SK-N-SH (cell line): ENCODE measurements around the gene GUCA2B. TPM values are rescaled to one million over a fixed set of nuclear protein-coding genes. Genes with fewer than 3 reads are reported as not detected.

Source experiments
- CTCF ChIA-PET: fragments of 300-600, 350-600 bp; formaldehyde crosslinking; extraction: SDS; loops from one replicate; lab custom pipeline; 2021; lab: Yijun Ruan, JAX
- POLR2A ChIA-PET: fragments of 350-600 bp; sonication (Branson Sonifier 250); formaldehyde crosslinking; extraction: SDS; loops from one replicate; lab custom pipeline; 2020; ENCODE audit warnings: antibody characterized with exemption, inconsistent platforms; lab: Yijun Ruan, JAX
- DNase-seq: peaks from one replicate; pipeline ENCODE4 v3.0.0; 2012
- H2AFZ ChIP-seq: fragments of 200-600 bp; sonication (generic); 2 replicates; pipeline ENCODE4 v1.8.1; 2016; ENCODE audit warnings: antibody characterized with exemption, mild to moderate bottlenecking, low read depth
- H3F3A ChIP-seq: fragments of 200-600 bp; sonication (generic); replicated peaks from 2 replicates; pipeline ENCODE3; 2016; ENCODE audit warnings: antibody characterized with exemption, mild to moderate bottlenecking; ENCODE audit not compliant: insufficient read depth
- H3K27ac ChIP-seq, 2 experiments: fragments of 200-500 bp in 1 of 2; fragments of 200-600 bp in 1 of 2; sonication (Bioruptor generic) in 1 of 2; sonication (generic), shearing (Covaris generic) in 1 of 2; 2 replicates each; pipeline versions ENCODE4 v1.5.1 to v1.6.1; 2014 to 2016; ENCODE audit warnings: low read depth in 2 of 2, inconsistent platforms in 1 of 2, low read length in 1 of 2, mild to moderate bottlenecking in 1 of 2, mixed read lengths in 1 of 2
- H3K27me3 ChIP-seq: fragments of 200-600 bp; sonication (generic), shearing (Covaris generic); 2 replicates; pipeline ENCODE4 v1.6.1; 2016; ENCODE audit warnings: mixed run types; ENCODE audit not compliant: insufficient read depth
- H3K36me3 ChIP-seq, 2 experiments: fragments of 200-500 bp in 1 of 2; fragments of 200-600 bp in 1 of 2; sonication (Bioruptor generic) in 1 of 2; sonication (generic) in 1 of 2; replicated peaks in 1 of 2; 2 replicates each; pipeline versions ENCODE3 to v1.5.1; 2014 to 2016; ENCODE audit warnings: low read length in 1 of 2, mild to moderate bottlenecking in 1 of 2; ENCODE audit not compliant: insufficient read depth in 2 of 2, control insufficient read depth in 1 of 2
- H3K4me1 ChIP-seq, 2 experiments: fragments of 200-500 bp in 1 of 2; fragments of 200-600 bp in 1 of 2; sonication (Bioruptor generic) in 1 of 2; sonication (generic), shearing (Covaris generic) in 1 of 2; 2 replicates each; pipeline versions ENCODE4 v1.5.1 to v1.6.1; 2014 to 2016; ENCODE audit warnings: low read depth in 1 of 2, low read length in 1 of 2, mixed run types in 1 of 2; ENCODE audit not compliant: insufficient read depth in 2 of 2, control insufficient read depth in 1 of 2
- H3K4me2 ChIP-seq: fragments of 200-600 bp; sonication (generic), shearing (Covaris generic); 2 replicates; pipeline ENCODE4 v1.6.1; 2017; ENCODE audit warnings: mixed run types
- H3K4me3 ChIP-seq, 2 experiments: fragments of 200-500 bp in 1 of 2; fragments of 200-600 bp in 1 of 2; sonication (Bioruptor generic) in 1 of 2; sonication (generic), shearing (Covaris generic) in 1 of 2; 2 replicates each; pipeline versions ENCODE4 v1.5.1 to v1.8.1; 2014 to 2016; ENCODE audit warnings: low read depth in 2 of 2, inconsistent platforms in 1 of 2, low read length in 1 of 2, mild to moderate bottlenecking in 1 of 2, mixed read lengths in 1 of 2, moderate library complexity in 1 of 2
- H3K79me2 ChIP-seq: fragments of 200-600 bp; sonication (generic); 2 replicates; pipeline ENCODE4 v1.8.1; 2017; ENCODE audit warnings: mild to moderate bottlenecking; ENCODE audit not compliant: insufficient read depth
- H3K9ac ChIP-seq: fragments of 200-600 bp; sonication (generic); 2 replicates; pipeline ENCODE4 v1.6.1; 2017; ENCODE audit warnings: mixed run types
- H3K9me2 ChIP-seq: fragments of 200-600 bp; sonication (generic); 2 replicates; pipeline ENCODE4 v1.6.1; 2017; ENCODE audit warnings: mixed run types
- H3K9me3 ChIP-seq: fragments of 200-600 bp; sonication (generic); 2 replicates; pipeline ENCODE4 v1.6.1; 2017; ENCODE audit warnings: mixed run types, mild to moderate bottlenecking, moderate library complexity
- H4K20me1 ChIP-seq: fragments of 200-600 bp; sonication (generic); 2 replicates; pipeline ENCODE4 v1.6.1; 2017; ENCODE audit warnings: mild to moderate bottlenecking, mixed run types; ENCODE audit not compliant: insufficient read depth
- CTCF ChIP-seq: fragments of 200-600 bp; sonication (generic); IDR thresholded peaks from 2 replicates; pipeline ENCODE4 v1.6.1; 2017; ENCODE audit warnings: antibody characterized with exemption, mild to moderate bottlenecking, moderate library complexity
- EZH2phosphoT487 ChIP-seq: fragments of 200-600 bp; sonication (generic); IDR thresholded peaks from 2 replicates; pipeline ENCODE4 v1.6.1; 2017; ENCODE audit warnings: low read depth, mixed run types, mild to moderate bottlenecking, antibody characterized with exemption, moderate library complexity, borderline replicate concordance
- FOSL2 ChIP-seq: IDR thresholded peaks from 2 replicates; pipeline ENCODE4 v1.4.0; 2012; ENCODE audit warnings: low read depth, mild to moderate bottlenecking, moderate library complexity, borderline replicate concordance
- FOXM1 ChIP-seq: IDR thresholded peaks from 2 replicates; pipeline ENCODE4 v1.4.0; 2012; ENCODE audit warnings: low read depth, mild to moderate bottlenecking
- MAX ChIP-seq: IDR thresholded peaks from 2 replicates; pipeline ENCODE4 v1.4.0; 2012; ENCODE audit warnings: low read depth
- MXI1 ChIP-seq: IDR thresholded peaks from 2 replicates; pipeline ENCODE4 v1.6.1; 2012; ENCODE audit warnings: mild to moderate bottlenecking, low read depth, low read length, improper control_type of control experiment
- NFIC ChIP-seq: IDR thresholded peaks from 2 replicates; pipeline ENCODE4 v1.4.0; 2012; ENCODE audit warnings: borderline replicate concordance
- NRF1 ChIP-seq: IDR thresholded peaks from 2 replicates; pipeline ENCODE4 v1.6.1; 2012; ENCODE audit warnings: low read depth, mild to moderate bottlenecking, low read length
- RAD21 ChIP-seq: IDR thresholded peaks from 2 replicates; pipeline ENCODE4 v1.6.1; 2012; ENCODE audit warnings: mild to moderate bottlenecking, low read length
- RXRA ChIP-seq: IDR thresholded peaks from 2 replicates; pipeline ENCODE4 v1.4.0; 2012; ENCODE audit warnings: low read depth, mild to moderate bottlenecking, borderline replicate concordance
- SIN3A ChIP-seq: IDR thresholded peaks from 2 replicates; pipeline ENCODE4 v1.6.1; 2012; ENCODE audit warnings: low read depth, mild to moderate bottlenecking, low read length, moderate library complexity, borderline replicate concordance
- USF1 ChIP-seq: IDR thresholded peaks from 2 replicates; pipeline ENCODE4 v1.4.0; 2012; ENCODE audit warnings: low read depth, borderline replicate concordance
- USF2 ChIP-seq: fragments of 150-350 bp; IDR thresholded peaks from 2 replicates; pipeline ENCODE4 v1.6.1; 2017; ENCODE audit warnings: antibody characterized with exemption, low read length, low read depth, borderline replicate concordance
- YY1 ChIP-seq: IDR thresholded peaks from 2 replicates; pipeline ENCODE4 v1.4.0; 2012; ENCODE audit warnings: low read depth, mild to moderate bottlenecking
- ZBTB33 ChIP-seq: IDR thresholded peaks from 2 replicates; pipeline ENCODE4 v1.4.0; 2012; ENCODE audit warnings: low read depth, borderline replicate concordance
- WGBS: methylation state at CpG from one replicate; pipeline ENCODE4 v1.1.6; 2017; ENCODE audit warnings: low lambda C conversion rate; 5-methylcytosine and 5-hydroxymethylcytosine counted together
- polyA plus RNA-seq, 3 experiments: library from polyadenylated mRNA; depleted of rRNA; stranded (reverse); fragments of >200 nt; gene quantifications; 2 replicates each; pipeline ENCODE4 v1.2.3, GENCODE V29; 2012

Gene GUCA2B
- polyA plus RNA-seq (2012; rRNA removed), result not detected in 2 replicates
- polyA plus RNA-seq (2012; cell fraction: cytosol; rRNA removed), result not detected in 2 replicates
- not detected in 2 replicates for polyA plus RNA-seq (2012; cell fraction: nucleus; rRNA removed)

GRCh38 chr1:42152907-42153600 lies at the start of gene GUCA2B:
Gene GUCA2B (plus strand): TSS chr1:42153410. CDS start chr1:42153451, 41 bp downstream.
- no peak for DNase-seq
- Histone ChIP-seq H3K4me1 (no peaks in the 10 kb centered on the region), H3F3A (no peaks in the 10 kb centered on the region), H3K36me3 (no peaks in the 10 kb centered on the region), H4K20me1 (no peaks in the 10 kb centered on the region), H3K4me3 (no peak within 1 kb of the TSS), H3K4me2 (no peak within 1 kb of the TSS), H3K9ac (no peak within 1 kb of the TSS), H3K27ac (no peak within 1 kb of the TSS), H3K9me3 (no peaks in the 10 kb centered on the region)
- CTCF ChIA-PET, result interaction anchor here (1.9 kb wide), 1 partner anchor 20 kb away, joined by 11 read pairs; no protein-coding TSS in a partner anchor
- no peak for TF ChIP-seq USF2
- TF ChIP-seq RAD21, result no peak
- TF ChIP-seq FOXM1, result no peak
- TF ChIP-seq YY1, result no peak
- TF ChIP-seq ZBTB33, result no peak
- no peak for TF ChIP-seq SIN3A
- TF ChIP-seq FOSL2, result no peak
- TF ChIP-seq RXRA, result no peak
- TF ChIP-seq CTCF, result no peak
- no peak for TF ChIP-seq EZH2phosphoT487
- TF ChIP-seq NFIC, result no peak
- no peak for TF ChIP-seq MXI1
- no peak for TF ChIP-seq NRF1
- TF ChIP-seq MAX, result no peak
- no peak for TF ChIP-seq USF1
- TF ChIP-seq, all 33 proteins: peak for 0
- POLR2A ChIA-PET, result no interaction called here
- no peak within 1 kb of the TSS for H2AFZ ChIP-seq
- 66% methylated on average over 12 of the region's 12 CpGs for WGBS
- no peaks in the 10 kb centered on the region for H3K9me2 ChIP-seq
- no peaks in the 10 kb centered on the region for H3K79me2 ChIP-seq
- peaks cover 16% of the 10 kb centered on the region for H3K27me3 ChIP-seq
